BLaER1 (cell line): ENCODE results near the gene BMP2.

ENCODE experiments used
- H3K27ac ChIP-seq: shearing (Covaris generic); formaldehyde crosslinking; 2 replicates; pipeline ENCODE4 v1.8.1; 2022
- H3K27me3 ChIP-seq: shearing (Covaris generic); formaldehyde crosslinking; 2 replicates; pipeline ENCODE4 v1.8.1; 2022
- H3K36me3 ChIP-seq: shearing (Covaris generic); formaldehyde crosslinking; 2 replicates; pipeline ENCODE4 v1.8.1; 2022
- H3K4me1 ChIP-seq: shearing (Covaris generic); formaldehyde crosslinking; 2 replicates; pipeline ENCODE4 v1.8.1; 2022
- H3K4me2 ChIP-seq: shearing (Covaris generic); formaldehyde crosslinking; 2 replicates; pipeline ENCODE4 v1.8.1; 2022
- H3K4me3 ChIP-seq: shearing (Covaris generic); formaldehyde crosslinking; 2 replicates; pipeline ENCODE4 v1.8.1; 2022
- H3K9ac ChIP-seq: shearing (Covaris generic); formaldehyde crosslinking; 2 replicates; pipeline ENCODE4 v1.8.1; 2022
- H3K9me3 ChIP-seq: shearing (Covaris generic); formaldehyde crosslinking; 2 replicates; pipeline ENCODE4 v1.8.1; 2022
- H4K20me1 ChIP-seq: shearing (Covaris generic); formaldehyde crosslinking; 2 replicates; pipeline ENCODE4 v1.8.1; 2022
- Cebpa-rat ChIP-seq: shearing (Covaris generic); IDR thresholded peaks from 2 replicates; pipeline ENCODE4 v1.8.1; 2022

The BMP2 gene

DNA sequence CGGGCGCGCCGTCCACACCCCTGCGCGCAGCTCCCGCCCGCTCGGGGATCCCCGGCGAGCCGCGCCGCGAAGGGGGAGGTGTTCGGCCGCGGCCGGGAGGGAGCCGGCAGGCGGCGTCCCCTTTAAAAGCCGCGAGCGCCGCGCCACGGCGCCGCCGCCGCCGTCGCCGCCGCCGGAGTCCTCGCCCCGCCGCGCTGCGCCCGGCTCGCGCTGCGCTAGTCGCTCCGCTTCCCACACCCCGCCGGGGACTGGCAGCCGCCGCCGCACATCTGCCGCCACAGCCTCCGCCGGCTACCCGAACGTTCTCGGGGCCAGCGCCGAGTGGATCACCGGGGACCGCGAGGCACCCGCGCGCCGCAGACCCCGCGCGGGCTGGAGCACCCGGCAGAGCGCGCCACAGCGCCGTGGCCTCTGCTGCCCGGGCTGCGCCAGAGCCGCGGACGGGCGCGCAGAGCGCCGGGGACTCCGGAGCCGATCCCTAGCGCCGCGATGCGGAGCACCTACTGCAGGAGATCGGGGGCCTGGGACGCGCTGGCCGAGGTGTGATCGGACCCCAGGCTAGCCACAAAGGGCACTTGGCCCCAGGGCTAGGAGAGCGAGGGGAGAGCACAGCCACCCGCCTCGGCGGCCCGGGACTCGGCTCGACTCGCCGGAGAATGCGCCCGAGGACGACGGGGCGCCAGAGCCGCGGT lies at the start of gene BMP2:
Gene BMP2 (plus strand): TSS at position 151 of the 692 bp plus-strand sequence. CDS start 2,441 bp downstream, outside the sequence.
- Histone ChIP-seq H3K4me1 (peaks cover 42% of the 10 kb centered on the region), H3K4me3 (peak within 1 kb of the TSS; percentile 80), H3K9ac (peak within 1 kb of the TSS; percentile 77), H3K27ac (peak within 1 kb of the TSS; percentile 67), H3K36me3 (no peaks in the 10 kb centered on the region; the same call in 1 of the 2 replicates), H4K20me1 (peaks cover 22% of the 10 kb centered on the region), H3K4me2 (peak within 1 kb of the TSS; percentile 85), H3K9me3 (no peaks in the 10 kb centered on the region), H3K27me3 (peaks cover 37% of the 10 kb centered on the region)
- TF ChIP-seq Cebpa-rat = no peak

DNA sequence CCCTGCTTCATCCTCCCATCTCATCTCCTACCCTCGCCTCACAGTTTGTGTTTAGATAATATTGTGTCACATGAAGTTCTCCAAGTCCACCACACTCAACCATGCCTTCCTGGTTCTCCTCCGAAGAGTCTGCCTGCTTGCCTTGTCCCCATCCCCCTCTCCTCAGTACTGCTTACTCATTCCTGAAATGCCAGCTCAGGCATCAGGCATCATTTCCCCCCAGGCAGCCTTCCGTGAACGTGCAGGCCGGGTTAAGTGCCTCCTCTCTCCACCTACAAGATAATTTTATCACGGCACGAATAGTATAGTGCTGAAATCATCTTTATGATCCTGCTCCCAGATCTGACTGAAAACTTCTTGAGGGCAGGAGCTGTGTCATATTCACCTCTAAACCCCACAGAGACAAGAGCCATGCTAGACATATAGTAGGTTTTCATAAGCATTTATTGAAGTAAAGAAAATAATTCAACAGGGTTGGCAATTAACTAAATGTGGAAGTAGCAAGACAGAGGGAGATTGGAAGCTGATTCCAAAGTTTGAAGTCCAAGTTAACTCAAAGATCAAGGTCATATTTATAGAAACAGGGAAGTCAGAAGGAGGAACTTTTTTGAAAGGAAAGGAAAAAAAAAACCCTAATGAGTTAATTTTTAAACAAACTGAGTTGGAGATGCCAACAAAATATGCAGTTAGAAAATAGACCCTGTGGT lies 48.7 kb upstream of the BMP2 start:
- H3K4me2 ChIP-seq = no peak overlapping the region
- H3K27me3 ChIP-seq = no peaks in the 10 kb centered on the region
- H3K27ac ChIP-seq = no peak overlapping the region
- TF ChIP-seq Cebpa-rat = no peak
- no peak overlapping the region for H3K4me3 ChIP-seq
- no peaks in the 10 kb centered on the region for H3K36me3 ChIP-seq
- H3K9ac ChIP-seq = no peak overlapping the region
- H4K20me1 ChIP-seq = no peaks in the 10 kb centered on the region
- peaks cover 12% of the 10 kb centered on the region for H3K9me3 ChIP-seq
- peaks cover 6% of the 10 kb centered on the region; the same call in 1 of the 2 replicates for H3K4me1 ChIP-seq

DNA sequence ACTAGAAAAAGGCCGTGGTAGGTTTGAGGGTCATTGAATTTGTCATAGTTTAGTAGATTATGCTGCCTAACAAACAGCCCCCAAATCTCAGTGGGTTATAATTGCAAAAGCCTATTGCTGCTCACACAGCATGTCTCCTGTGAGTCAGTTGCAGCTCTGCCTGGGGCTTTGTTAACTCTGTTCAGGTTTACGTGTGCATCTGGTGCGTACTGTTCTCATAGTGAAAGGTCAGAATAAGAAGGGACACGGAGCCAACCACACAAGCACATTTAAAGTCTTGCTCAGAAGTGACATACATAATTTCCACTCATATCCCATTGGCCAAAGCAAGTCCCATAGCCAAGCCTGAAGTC lies 48.1 kb upstream of the BMP2 start:
- H3K27ac ChIP-seq = no peak overlapping the region
- no peak for TF ChIP-seq Cebpa-rat
- H3K27me3 ChIP-seq = no peaks in the 10 kb centered on the region
- H3K36me3 ChIP-seq = no peaks in the 10 kb centered on the region
- H3K9ac ChIP-seq = no peak overlapping the region
- peaks cover 12% of the 10 kb centered on the region for H3K9me3 ChIP-seq
- no peak overlapping the region for H3K4me2 ChIP-seq
- peaks cover 6% of the 10 kb centered on the region; the same call in 1 of the 2 replicates for H3K4me1 ChIP-seq
- no peak overlapping the region for H3K4me3 ChIP-seq
- no peaks in the 10 kb centered on the region for H4K20me1 ChIP-seq

DNA sequence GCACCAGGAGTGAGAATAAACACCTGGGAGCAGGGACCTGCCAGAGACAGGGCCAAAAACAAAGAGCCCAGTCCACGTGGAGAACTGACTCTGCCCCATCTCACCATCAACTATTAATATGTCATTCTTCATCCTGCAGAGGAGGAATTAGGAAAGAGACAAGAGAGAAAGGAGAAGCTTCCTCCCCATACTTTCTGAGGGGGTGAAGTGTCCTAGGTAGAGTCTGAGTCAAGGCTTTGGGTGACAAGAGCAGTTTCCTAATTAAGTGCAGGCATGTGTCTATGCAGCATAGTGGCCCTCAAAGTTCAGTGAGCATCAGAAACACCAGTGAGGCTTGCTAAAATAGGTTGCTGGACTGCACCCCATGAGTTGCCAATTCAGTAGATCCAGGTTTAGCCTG lies 40.7 kb upstream of the BMP2 start:
- no peaks in the 10 kb centered on the region for H3K27me3 ChIP-seq
- H3K4me1 ChIP-seq = peaks cover 11% of the 10 kb centered on the region
- H3K4me2 ChIP-seq = no peak overlapping the region
- no peak overlapping the region for H3K27ac ChIP-seq
- no peak overlapping the region for H3K4me3 ChIP-seq
- no peak for TF ChIP-seq Cebpa-rat
- H4K20me1 ChIP-seq = no peaks in the 10 kb centered on the region
- H3K9me3 ChIP-seq = peaks cover 3% of the 10 kb centered on the region; the same call in 1 of the 2 replicates
- no peak overlapping the region for H3K9ac ChIP-seq
- no peaks in the 10 kb centered on the region for H3K36me3 ChIP-seq

DNA sequence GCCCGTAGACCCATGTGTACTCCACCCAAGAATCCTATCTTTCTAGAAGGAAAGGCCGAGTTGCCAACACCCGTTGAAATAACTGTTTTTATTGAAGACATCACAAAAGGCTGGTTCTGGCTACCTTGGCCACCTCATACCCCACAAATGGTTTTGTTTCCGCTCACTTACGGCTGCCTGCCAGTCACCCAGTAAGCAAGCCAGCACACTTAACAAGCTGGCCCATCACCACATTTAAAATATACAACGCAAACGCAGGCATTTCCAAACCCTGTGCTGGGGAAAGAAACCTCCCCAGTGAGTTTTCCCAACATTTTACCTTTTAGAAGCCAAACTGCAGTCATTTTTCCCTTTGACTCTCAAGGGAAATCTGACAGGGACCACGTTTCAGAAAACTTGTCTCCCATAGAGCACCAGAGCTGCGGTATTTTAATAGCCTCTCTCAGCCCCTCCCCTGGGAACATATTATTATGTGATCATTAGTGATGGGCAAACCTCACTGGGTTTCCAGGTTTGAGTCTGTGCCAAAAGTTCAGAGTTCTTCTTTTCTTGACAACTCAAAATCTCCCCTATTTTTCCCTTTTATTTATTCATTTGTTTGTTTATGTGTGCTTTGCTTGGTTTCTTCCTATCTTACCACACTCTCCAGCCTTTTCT lies 36.7 kb upstream of the BMP2 start:
- TF ChIP-seq Cebpa-rat = no peak
- peaks cover 11% of the 10 kb centered on the region; the same call in 1 of the 2 replicates for H3K9me3 ChIP-seq
- H3K4me2 ChIP-seq = peak overlapping the region; percentile 57
- H4K20me1 ChIP-seq = no peaks in the 10 kb centered on the region
- no peak overlapping the region for H3K4me3 ChIP-seq
- H3K36me3 ChIP-seq = no peaks in the 10 kb centered on the region
- H3K27ac ChIP-seq = no peak overlapping the region
- H3K4me1 ChIP-seq = peaks cover 17% of the 10 kb centered on the region
- H3K9ac ChIP-seq = no peak overlapping the region
- H3K27me3 ChIP-seq = no peaks in the 10 kb centered on the region

DNA sequence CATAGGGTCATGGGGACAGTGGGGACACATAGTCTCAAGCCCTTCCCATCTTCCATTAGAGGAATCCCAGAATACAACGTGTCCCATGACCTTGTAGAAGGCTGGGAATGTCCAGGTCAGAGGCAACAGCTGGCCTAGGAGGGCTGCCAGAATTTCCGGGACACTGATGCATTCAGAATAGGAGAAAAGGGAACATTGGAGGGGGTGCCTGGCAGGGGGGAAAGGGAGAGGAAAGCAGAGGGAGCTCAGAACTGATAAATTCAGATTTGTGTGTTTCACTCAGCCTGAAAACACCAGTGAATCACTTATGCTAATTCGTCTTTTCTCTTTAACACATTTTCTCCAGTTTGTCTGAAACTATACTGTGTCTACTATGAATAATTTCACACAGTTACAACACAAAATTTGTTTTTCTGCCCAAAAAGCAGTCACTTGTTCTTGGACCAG lies 35.5 kb upstream of the BMP2 start:
- no peaks in the 10 kb centered on the region for H3K36me3 ChIP-seq
- TF ChIP-seq Cebpa-rat = no peak
- H3K4me3 ChIP-seq = no peak overlapping the region
- no peak overlapping the region for H3K9ac ChIP-seq
- no peaks in the 10 kb centered on the region for H4K20me1 ChIP-seq
- no peak overlapping the region for H3K27ac ChIP-seq
- peaks cover 11% of the 10 kb centered on the region; the same call in 1 of the 2 replicates for H3K9me3 ChIP-seq
- H3K4me2 ChIP-seq = no peak overlapping the region
- no peaks in the 10 kb centered on the region for H3K27me3 ChIP-seq
- H3K4me1 ChIP-seq = peaks cover 17% of the 10 kb centered on the region

DNA sequence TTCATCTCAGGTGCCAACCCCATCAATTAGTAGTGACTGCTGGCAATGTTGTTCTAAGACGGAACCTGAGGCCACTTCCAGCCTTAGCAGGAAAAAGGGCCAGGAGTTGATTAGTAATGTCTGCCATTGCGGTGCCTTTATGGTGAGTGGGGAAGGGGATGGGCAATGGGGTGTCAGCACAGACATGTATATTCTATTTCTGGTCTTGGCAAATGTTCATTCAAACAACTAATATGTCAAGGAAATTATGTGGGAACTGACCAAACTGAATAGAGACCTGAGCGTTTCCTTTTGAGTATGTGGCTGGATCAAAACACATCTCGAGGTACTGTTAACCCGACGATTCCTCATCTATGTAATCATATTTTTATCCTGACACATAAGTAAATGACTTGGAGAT lies 34.6 kb upstream of the BMP2 start:
- Histone ChIP-seq H3K4me3 (no peak overlapping the region), H4K20me1 (no peaks in the 10 kb centered on the region), H3K9me3 (peaks cover 11% of the 10 kb centered on the region; the same call in 1 of the 2 replicates), H3K4me2 (no peak overlapping the region), H3K27me3 (no peaks in the 10 kb centered on the region), H3K9ac (no peak overlapping the region), H3K27ac (no peak overlapping the region), H3K4me1 (peaks cover 17% of the 10 kb centered on the region), H3K36me3 (no peaks in the 10 kb centered on the region)
- no peak for TF ChIP-seq Cebpa-rat

DNA sequence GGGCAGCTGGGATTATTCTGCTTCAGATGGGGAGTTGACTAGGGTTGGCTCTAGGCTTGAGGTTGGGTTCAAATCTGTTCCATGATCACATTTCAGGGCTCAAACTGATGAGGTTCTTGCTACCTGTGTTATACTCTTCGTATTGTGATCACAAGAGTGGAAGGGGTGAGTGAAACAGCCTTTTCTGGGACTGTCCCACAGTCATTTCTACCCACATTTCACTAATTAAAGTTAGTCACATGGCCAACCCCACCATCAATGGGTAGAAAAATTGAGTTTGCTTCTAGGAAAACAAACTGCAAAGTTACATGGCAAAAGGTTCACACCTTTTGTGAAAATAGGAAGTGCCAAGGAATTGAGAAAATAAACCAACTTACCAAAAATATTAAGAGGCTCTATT lies 33.5 kb upstream of the BMP2 start:
- Histone ChIP-seq H3K27ac (no peak overlapping the region), H4K20me1 (no peaks in the 10 kb centered on the region), H3K9me3 (peaks cover 11% of the 10 kb centered on the region; the same call in 1 of the 2 replicates), H3K9ac (no peak overlapping the region), H3K4me2 (no peak overlapping the region), H3K4me1 (peaks cover 17% of the 10 kb centered on the region), H3K36me3 (no peaks in the 10 kb centered on the region), H3K27me3 (no peaks in the 10 kb centered on the region), H3K4me3 (no peak overlapping the region)
- TF ChIP-seq Cebpa-rat = no peak

DNA sequence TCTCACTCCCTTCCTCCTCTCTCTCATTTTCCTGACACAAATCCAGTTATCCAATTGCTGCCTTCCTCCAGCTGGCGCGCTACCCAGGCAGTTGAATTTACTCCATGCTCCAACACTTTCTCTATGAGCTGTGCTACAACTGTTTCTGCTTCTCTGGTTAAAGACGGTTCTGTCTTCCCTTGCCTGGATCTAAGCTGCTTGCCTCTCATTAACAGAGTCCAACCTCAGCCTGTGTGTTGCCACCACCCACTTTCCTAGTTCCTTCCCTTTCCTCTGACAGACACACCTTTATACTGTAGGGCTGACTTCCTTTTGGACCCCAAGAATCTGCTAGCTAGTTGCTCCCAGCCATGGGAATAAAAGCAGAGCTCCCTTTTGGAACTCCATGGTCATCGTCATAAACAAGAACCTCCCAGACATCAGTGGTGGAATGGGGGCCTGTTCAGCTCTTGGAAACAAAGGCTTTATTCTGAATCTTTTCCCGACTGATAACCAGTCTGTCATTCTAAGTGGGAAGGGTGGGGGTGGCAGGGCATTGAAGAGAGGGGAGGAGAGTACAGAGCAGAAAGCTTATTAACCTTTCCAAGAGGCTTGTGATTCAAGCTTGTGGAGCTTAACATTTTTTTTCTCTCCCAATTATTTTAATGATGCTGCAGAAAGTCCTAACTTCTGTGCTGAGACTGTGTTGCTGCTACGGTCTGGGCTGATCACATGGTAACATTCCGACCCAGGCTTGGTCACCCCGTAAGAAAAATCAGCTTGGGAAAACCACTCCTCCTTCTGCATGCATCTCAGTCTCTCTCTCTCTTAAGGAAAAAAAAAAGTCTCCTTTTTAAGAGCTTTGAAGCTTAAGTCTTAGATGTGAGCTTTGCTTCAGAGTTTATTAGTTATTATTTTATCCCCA lies 31.3 kb upstream of the BMP2 start:
- no peak for TF ChIP-seq Cebpa-rat
- Histone ChIP-seq H3K27ac (no peak overlapping the region), H3K4me1 (peaks cover 8% of the 10 kb centered on the region), H3K9ac (no peak overlapping the region), H3K27me3 (no peaks in the 10 kb centered on the region), H4K20me1 (no peaks in the 10 kb centered on the region), H3K4me3 (no peak overlapping the region), H3K4me2 (no peak overlapping the region), H3K36me3 (no peaks in the 10 kb centered on the region), H3K9me3 (peaks cover 11% of the 10 kb centered on the region; the same call in 1 of the 2 replicates)
